Measurements from ENCODE around the gene STK32A.

STK32A gene

DNA sequence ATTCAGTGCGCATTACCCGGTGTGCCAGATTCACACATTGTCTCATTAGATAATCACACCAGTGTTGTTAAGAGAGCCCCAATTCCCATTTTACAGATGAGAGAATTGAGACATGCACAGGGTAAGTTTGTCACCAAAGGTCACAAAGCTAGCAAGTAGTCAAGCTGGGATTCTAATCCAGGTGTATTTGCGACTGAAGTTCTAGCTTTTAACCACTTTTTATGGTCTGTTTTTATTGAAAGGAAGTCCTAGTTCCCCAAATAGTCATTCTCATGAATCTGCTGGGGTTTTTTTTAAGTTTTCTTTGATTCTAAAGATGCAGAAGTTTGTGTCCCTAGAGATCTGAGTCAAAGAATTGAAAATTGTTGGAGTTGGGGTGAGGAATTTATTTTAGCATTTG lies 138.5 kb downstream of the STK32A start:
- no peak overlapping the region for H3K27ac ChIP-seq (ENCODE audit: low read depth, low read length, poor library complexity, severe bottlenecking)
- no peak for TF ChIP-seq EZH2 (IDR thresholded peaks at IDR 0.05; ENCODE audit: borderline replicate concordance, low read length)
- TF ChIP-seq, protein P1, sequence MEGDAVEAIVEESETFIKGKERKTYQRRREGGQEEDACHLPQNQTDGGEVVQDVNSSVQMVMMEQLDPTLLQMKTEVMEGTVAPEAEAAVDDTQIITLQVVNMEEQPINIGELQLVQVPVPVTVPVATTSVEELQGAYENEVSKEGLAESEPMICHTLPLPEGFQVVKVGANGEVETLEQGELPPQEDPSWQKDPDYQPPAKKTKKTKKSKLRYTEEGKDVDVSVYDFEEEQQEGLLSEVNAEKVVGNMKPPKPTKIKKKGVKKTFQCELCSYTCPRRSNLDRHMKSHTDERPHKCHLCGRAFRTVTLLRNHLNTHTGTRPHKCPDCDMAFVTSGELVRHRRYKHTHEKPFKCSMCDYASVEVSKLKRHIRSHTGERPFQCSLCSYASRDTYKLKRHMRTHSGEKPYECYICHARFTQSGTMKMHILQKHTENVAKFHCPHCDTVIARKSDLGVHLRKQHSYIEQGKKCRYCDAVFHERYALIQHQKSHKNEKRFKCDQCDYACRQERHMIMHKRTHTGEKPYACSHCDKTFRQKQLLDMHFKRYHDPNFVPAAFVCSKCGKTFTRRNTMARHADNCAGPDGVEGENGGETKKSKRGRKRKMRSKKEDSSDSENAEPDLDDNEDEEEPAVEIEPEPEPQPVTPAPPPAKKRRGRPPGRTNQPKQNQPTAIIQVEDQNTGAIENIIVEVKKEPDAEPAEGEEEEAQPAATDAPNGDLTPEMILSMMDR (IDR thresholded peaks at IDR 0.05; ENCODE audit: low read length): no peak
- no peaks in the 10 kb centered on the region for H3K79me2 ChIP-seq (ENCODE audit: insufficient read depth, low read length)
- no peaks in the 10 kb centered on the region; the same call in 1 of the 2 replicates for H3K27me3 ChIP-seq (ENCODE audit: insufficient read depth, low read length)
- no peaks in the 10 kb centered on the region for H3K9me2 ChIP-seq (ENCODE audit: low read depth, low read length)
- H3K9ac ChIP-seq (ENCODE audit: low read length): no peak overlapping the region
- no peak overlapping the region for H3K4me2 ChIP-seq (ENCODE audit: low read length)
- no peak overlapping the region for H2AFZ ChIP-seq (ENCODE audit: low read length)
- H3K9me3 ChIP-seq (ENCODE audit: low read length): no peaks in the 10 kb centered on the region
- H3K36me3 ChIP-seq (ENCODE audit: insufficient read depth, low read length): no peaks in the 10 kb centered on the region
- no peaks in the 10 kb centered on the region for H4K20me1 ChIP-seq (ENCODE audit: insufficient read depth, low read length)
- H3K4me1 ChIP-seq (ENCODE audit: insufficient read depth, low read length, severe bottlenecking): no peaks in the 10 kb centered on the region
- H3F3A ChIP-seq (ENCODE audit: insufficient read depth, low read length): no peaks in the 10 kb centered on the region
- no peak overlapping the region for H3K4me3 ChIP-seq (ENCODE audit: low read depth, low read length, poor library complexity, severe bottlenecking)

DNA sequence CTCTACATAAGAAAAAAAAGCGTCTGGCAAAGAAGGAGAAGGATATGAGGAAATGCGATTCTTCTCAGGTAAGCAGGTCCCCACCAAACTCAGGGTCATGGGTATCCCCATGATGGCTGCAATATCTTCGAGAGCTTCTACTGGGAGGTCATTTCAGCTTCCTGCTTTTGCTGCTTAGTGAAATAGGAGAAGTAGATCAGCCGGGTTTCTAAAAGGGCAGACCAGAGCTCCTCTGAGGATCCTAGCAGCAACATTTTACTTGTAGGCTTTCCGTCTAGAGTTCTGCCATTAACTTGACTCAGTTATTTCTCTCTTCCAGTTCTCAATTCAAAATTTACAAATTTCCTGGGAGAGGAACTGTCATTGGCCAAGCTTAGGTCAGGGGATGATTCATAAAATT lies 140.3 kb downstream of the STK32A start:
- no peaks in the 10 kb centered on the region for H3K4me1 ChIP-seq (ENCODE audit: insufficient read depth, low read length, severe bottlenecking)
- H3K79me2 ChIP-seq (ENCODE audit: insufficient read depth, low read length): no peaks in the 10 kb centered on the region
- H2AFZ ChIP-seq (ENCODE audit: low read length): no peak overlapping the region
- no peaks in the 10 kb centered on the region for H3F3A ChIP-seq (ENCODE audit: insufficient read depth, low read length)
- H3K27me3 ChIP-seq (ENCODE audit: insufficient read depth, low read length): no peaks in the 10 kb centered on the region; the same call in 1 of the 2 replicates
- no peak for TF ChIP-seq EZH2 (IDR thresholded peaks at IDR 0.05; ENCODE audit: borderline replicate concordance, low read length)
- TF ChIP-seq, protein P1 (IDR thresholded peaks at IDR 0.05; ENCODE audit: low read length): no peak
- no peaks in the 10 kb centered on the region for H3K36me3 ChIP-seq (ENCODE audit: insufficient read depth, low read length)
- no peaks in the 10 kb centered on the region for H3K9me2 ChIP-seq (ENCODE audit: low read depth, low read length)
- H3K4me2 ChIP-seq (ENCODE audit: low read length): no peak overlapping the region
- no peak overlapping the region for H3K4me3 ChIP-seq (ENCODE audit: low read depth, low read length, poor library complexity, severe bottlenecking)
- no peaks in the 10 kb centered on the region for H3K9me3 ChIP-seq (ENCODE audit: low read length)
- no peak overlapping the region for H3K9ac ChIP-seq (ENCODE audit: low read length)
- H3K27ac ChIP-seq (ENCODE audit: low read depth, low read length, poor library complexity, severe bottlenecking): no peak overlapping the region
- no peaks in the 10 kb centered on the region for H4K20me1 ChIP-seq (ENCODE audit: insufficient read depth, low read length)

DNA sequence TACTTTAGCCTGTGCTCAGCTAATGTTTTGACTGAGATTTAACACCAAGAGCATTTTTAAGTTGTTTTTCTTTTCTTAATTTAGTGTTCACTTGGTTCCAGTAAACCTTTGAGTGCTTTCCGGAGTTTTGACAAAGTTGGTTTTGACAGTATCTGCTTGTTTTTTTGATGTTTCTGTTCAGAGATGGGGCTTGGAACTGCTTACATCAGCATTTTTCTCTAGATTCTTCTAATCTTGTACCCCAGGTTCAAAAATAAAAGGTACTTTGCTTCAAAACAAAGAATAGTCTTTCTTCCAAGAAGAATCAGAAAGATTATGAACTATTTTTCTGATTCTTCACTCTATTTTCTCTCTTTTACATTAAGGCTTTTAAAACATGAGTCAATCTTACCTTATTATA lies 142.9 kb downstream of the STK32A start:
- Histone ChIP-seq H3K79me2 (ENCODE audit: insufficient read depth, low read length) (no peaks in the 10 kb centered on the region), H3K4me1 (ENCODE audit: insufficient read depth, low read length, severe bottlenecking) (no peaks in the 10 kb centered on the region), H3F3A (ENCODE audit: insufficient read depth, low read length) (no peaks in the 10 kb centered on the region), H3K9me2 (ENCODE audit: low read depth, low read length) (no peaks in the 10 kb centered on the region), H3K9ac (ENCODE audit: low read length) (no peak overlapping the region), H3K27ac (ENCODE audit: low read depth, low read length, poor library complexity, severe bottlenecking) (no peak overlapping the region), H3K4me3 (ENCODE audit: low read depth, low read length, poor library complexity, severe bottlenecking) (no peak overlapping the region), H4K20me1 (ENCODE audit: insufficient read depth, low read length) (no peaks in the 10 kb centered on the region), H3K27me3 (ENCODE audit: insufficient read depth, low read length) (no peaks in the 10 kb centered on the region; the same call in 1 of the 2 replicates), H2AFZ (ENCODE audit: low read length) (no peak overlapping the region), H3K4me2 (ENCODE audit: low read length) (no peak overlapping the region), H3K9me3 (ENCODE audit: low read length) (no peaks in the 10 kb centered on the region), H3K36me3 (ENCODE audit: insufficient read depth, low read length) (no peaks in the 10 kb centered on the region)
- TF ChIP-seq EZH2 (IDR thresholded peaks at IDR 0.05; ENCODE audit: borderline replicate concordance, low read length): no peak
- TF ChIP-seq, protein P1 (IDR thresholded peaks at IDR 0.05; ENCODE audit: low read length): no peak
